GM23248 (cell line): ENCODE results near the gene ZNF628. TPM values are rescaled to one million over a fixed set of nuclear protein-coding genes. Genes with fewer than 3 reads are reported as not detected.
A peak's percentile ranks its signal among the peaks of the same experiment; 100 is the strongest.

Source experiments
- DNase-seq: peaks from one replicate; pipeline ENCODE4 v3.0.0-alpha.2; 2015
- H2AFZ ChIP-seq: fragments of 200-600 bp; sonication (generic); 2 replicates; pipeline ENCODE4 v1.6.1; 2016; ENCODE audit warnings: antibody characterized with exemption
- H3F3A ChIP-seq: fragments of 200-600 bp; sonication (generic); 2 replicates; pipeline ENCODE4 v1.6.1; 2016; ENCODE audit warnings: mild to moderate bottlenecking, antibody characterized with exemption, mixed run types; ENCODE audit not compliant: insufficient read depth
- H3K27ac ChIP-seq: fragments of 200-600 bp; sonication (generic); 2 replicates; pipeline ENCODE4 v1.5.1; 2016; ENCODE audit warnings: mild to moderate bottlenecking
- H3K27me3 ChIP-seq: fragments of 200-600 bp; sonication (generic); replicated peaks from 2 replicates; pipeline ENCODE4 v1.6.1; 2016; ENCODE audit warnings: mild to moderate bottlenecking; ENCODE audit not compliant: insufficient read depth
- H3K36me3 ChIP-seq: fragments of 200-600 bp; sonication (generic); 2 replicates; pipeline ENCODE4 v1.6.1; 2016; ENCODE audit warnings: low read depth, mild to moderate bottlenecking
- H3K4me1 ChIP-seq: fragments of 200-600 bp; sonication (generic); 2 replicates; pipeline ENCODE4 v1.6.1; 2016; ENCODE audit warnings: mild to moderate bottlenecking; ENCODE audit not compliant: insufficient read depth
- H3K4me2 ChIP-seq: fragments of 200-600 bp; sonication (generic); one replicate; pipeline ENCODE4 v1.6.1; 2016; ENCODE audit warnings: mild to moderate bottlenecking; ENCODE audit not compliant: unreplicated experiment
- H3K4me3 ChIP-seq: fragments of 200-600 bp; sonication (generic); 2 replicates; pipeline ENCODE4 v1.5.1; 2016; ENCODE audit warnings: mild to moderate bottlenecking
- H3K79me2 ChIP-seq: fragments of 200-600 bp; sonication (generic); 2 replicates; pipeline ENCODE4 v1.6.1; 2016; ENCODE audit warnings: mild to moderate bottlenecking; ENCODE audit not compliant: insufficient read depth
- H3K9ac ChIP-seq: fragments of 200-600 bp; sonication (generic); 2 replicates; pipeline ENCODE4 v1.6.1; 2016; ENCODE audit warnings: mild to moderate bottlenecking
- H3K9me2 ChIP-seq: fragments of 200-600 bp; sonication (generic); 2 replicates; pipeline ENCODE4 v1.6.1; 2016; ENCODE audit warnings: mixed run types, mild to moderate bottlenecking, moderate library complexity; ENCODE audit not compliant: insufficient read depth
- H3K9me3 ChIP-seq: fragments of 200-600 bp; sonication (generic); one replicate; pipeline ENCODE4 v1.6.1; 2017; ENCODE audit warnings: low read depth
- H4K20me1 ChIP-seq: fragments of 200-600 bp; sonication (generic); 2 replicates; pipeline ENCODE4 v1.6.0; 2016; ENCODE audit not compliant: insufficient read depth
- EZH2 ChIP-seq: fragments of 200-600 bp; sonication (generic); IDR thresholded peaks from 2 replicates; pipeline ENCODE4 v1.6.1; 2018; ENCODE audit warnings: antibody characterized with exemption, mild to moderate bottlenecking; ENCODE audit not compliant: insufficient read depth, poor library complexity, severe bottlenecking
- EZH2phosphoT487 ChIP-seq: fragments of 200-600 bp; sonication (generic); IDR thresholded peaks from 2 replicates; pipeline ENCODE4 v1.6.1; 2018; ENCODE audit warnings: antibody characterized with exemption, moderate library complexity, mild to moderate bottlenecking, low read depth; ENCODE audit not compliant: insufficient read depth
- WGBS, 2 experiments: methylation state at CpG; one replicate each; pipeline ENCODE4 v1.1.6; 2015 to 2017; ENCODE audit warnings: low lambda C conversion rate in 2 of 2, low coverage in 1 of 2; ENCODE audit errors: missing lambda C conversion rate in 2 of 2; 5-methylcytosine and 5-hydroxymethylcytosine counted together
- in situ Hi-C: fragments of 300-500 bp; cut with MboI; formaldehyde crosslinking; loops from 2 replicates; pipeline ENCODE4 v1.15.0; 2020
- polyA plus RNA-seq: library from polyadenylated mRNA; unstranded; fragments of >200 nt; fragmentation: Nextera tagmentation; extraction: Ambion mirVana; gene quantifications from 2 replicates; pipeline ENCODE4 v1.2.1, GENCODE V29; 2016
- total RNA-seq: library from RNA; depleted of rRNA; stranded (reverse); fragments of >200 nt; shearing (Covaris generic); gene quantifications from 2 replicates; pipeline ENCODE4 v1.2.3, GENCODE V29; 2014

The ZNF628 gene
- total and polyA plus RNA-seq, 2 experiments from 2014 or later: 1.1 to 1.7 TPM

GRCh38 chr19:55457683-55458457, 18.5 kb upstream of the ZNF628 start:
- H3K27me3 ChIP-seq: no peaks in the 10 kb centered on the region
- no peaks in the 10 kb centered on the region for H3K9me3 ChIP-seq
- H3K4me1 ChIP-seq: peaks cover 8% of the 10 kb centered on the region; the same call in 1 of the 2 replicates
- no peaks in the 10 kb centered on the region; the same call in 1 of the 2 replicates for H4K20me1 ChIP-seq
- TF ChIP-seq EZH2phosphoT487 (no peak), EZH2 (no peak)
- no peaks in the 10 kb centered on the region for H3K79me2 ChIP-seq
- WGBS, 2 experiments: 73 to 76% methylated on average over 16 of the region's 16 CpGs
- H3K9ac ChIP-seq: no peak overlapping the region
- DNase-seq: no peak
- in situ Hi-C loops: no loop called here
- H2AFZ ChIP-seq: no peak overlapping the region
- H3K36me3 ChIP-seq: no peaks in the 10 kb centered on the region
- H3F3A ChIP-seq: peaks cover 11% of the 10 kb centered on the region; the same call in 1 of the 2 replicates
- no peak overlapping the region for H3K4me2 ChIP-seq
- H3K4me3 ChIP-seq: no peak overlapping the region
- H3K27ac ChIP-seq: no peak overlapping the region
- no peaks in the 10 kb centered on the region for H3K9me2 ChIP-seq

DNA sequence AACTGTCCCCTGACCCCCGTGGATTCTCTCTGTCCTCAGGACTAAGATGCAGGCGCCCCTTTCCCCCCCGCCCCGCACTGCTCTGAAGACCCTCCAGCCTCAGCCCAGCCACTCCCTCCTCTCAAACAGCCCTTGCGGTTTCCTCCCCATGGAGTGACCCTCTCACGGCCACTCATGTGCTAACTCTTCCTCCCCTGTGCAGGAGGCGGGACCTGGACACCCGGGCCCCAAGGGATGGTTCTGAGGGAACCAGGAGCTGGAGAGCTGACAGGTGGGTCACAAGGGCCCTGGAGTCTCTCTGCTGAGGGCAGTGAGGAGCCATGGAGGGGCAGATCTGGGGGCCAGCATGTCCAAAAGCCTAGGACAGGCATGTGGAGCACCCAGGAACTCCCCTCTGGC, 16.9 kb upstream of the ZNF628 start:
- H4K20me1 ChIP-seq: no peaks in the 10 kb centered on the region
- H3K9ac ChIP-seq: no peak overlapping the region
- peaks cover 11% of the 10 kb centered on the region; the same call in 1 of the 2 replicates for H3F3A ChIP-seq
- H3K36me3 ChIP-seq: no peaks in the 10 kb centered on the region
- no peaks in the 10 kb centered on the region for H3K79me2 ChIP-seq
- H3K9me3 ChIP-seq: no peaks in the 10 kb centered on the region
- DNase-seq: no peak
- TF ChIP-seq EZH2phosphoT487 (no peak), EZH2 (no peak)
- in situ Hi-C loops: no loop called here
- H3K9me2 ChIP-seq: no peaks in the 10 kb centered on the region
- H3K4me3 ChIP-seq: no peak overlapping the region
- no peaks in the 10 kb centered on the region for H3K27me3 ChIP-seq
- no peak overlapping the region for H3K4me2 ChIP-seq
- no peak overlapping the region for H2AFZ ChIP-seq
- H3K27ac ChIP-seq: no peak overlapping the region
- WGBS, 2 experiments: 52 to 53% methylated on average over 5 to 8 of the region's 8 CpGs
- peaks cover 8% of the 10 kb centered on the region; the same call in 1 of the 2 replicates for H3K4me1 ChIP-seq

DNA sequence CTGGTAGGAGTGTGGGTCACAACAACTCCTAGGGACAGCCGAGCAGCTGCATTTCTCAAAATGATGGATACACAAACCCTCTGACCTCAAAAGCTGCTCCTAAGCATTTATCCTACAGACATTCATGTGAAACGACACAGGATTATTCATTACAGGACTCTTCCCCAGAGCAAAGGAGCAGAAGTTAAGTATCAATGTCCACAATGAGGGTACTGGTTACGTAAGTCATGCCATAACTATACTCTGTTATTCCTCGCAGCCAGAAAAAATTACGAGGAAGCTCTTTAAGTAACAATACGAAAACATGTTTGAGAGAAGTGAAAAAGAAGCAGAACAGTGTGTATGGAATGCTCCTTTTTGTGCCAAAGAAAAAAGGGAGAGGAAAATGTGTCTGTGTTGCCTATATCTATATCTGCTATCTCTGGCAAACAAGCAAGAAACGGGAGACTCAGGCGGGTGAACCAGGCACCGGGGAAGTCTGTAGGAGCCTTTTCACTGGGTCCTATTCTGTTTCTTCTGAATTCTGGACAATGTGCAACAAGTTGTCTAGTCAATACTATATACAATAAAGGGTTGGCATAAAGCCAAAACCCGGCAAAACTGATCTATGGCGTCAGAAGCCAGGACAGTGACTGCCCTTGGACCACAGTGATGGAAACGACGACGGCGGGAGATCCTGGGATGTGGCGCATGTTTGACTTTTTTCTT, 16.3 kb upstream of the ZNF628 start:
- H3K9me3 ChIP-seq: no peaks in the 10 kb centered on the region
- peaks cover 8% of the 10 kb centered on the region; the same call in 1 of the 2 replicates for H3K4me1 ChIP-seq
- peak overlapping the region; percentile 96 for H3K9ac ChIP-seq
- WGBS, 2 experiments: 35 to 36% methylated on average over 16 of the region's 16 CpGs
- no peaks in the 10 kb centered on the region for H3K9me2 ChIP-seq
- H3K4me2 ChIP-seq: peak overlapping the region; percentile 92
- DNase-seq: peak; percentile 50
- no peaks in the 10 kb centered on the region for H3K36me3 ChIP-seq
- peaks cover 11% of the 10 kb centered on the region; the same call in 1 of the 2 replicates for H3F3A ChIP-seq
- H4K20me1 ChIP-seq: no peaks in the 10 kb centered on the region
- no peak for TF ChIP-seq EZH2
- no peak for TF ChIP-seq EZH2phosphoT487
- H2AFZ ChIP-seq: peak overlapping the region; percentile 72
- H3K27ac ChIP-seq: peak overlapping the region; percentile 51
- in situ Hi-C loops: no loop called here
- peak overlapping the region; percentile 89 for H3K4me3 ChIP-seq
- no peaks in the 10 kb centered on the region for H3K79me2 ChIP-seq
- no peaks in the 10 kb centered on the region for H3K27me3 ChIP-seq

DNA sequence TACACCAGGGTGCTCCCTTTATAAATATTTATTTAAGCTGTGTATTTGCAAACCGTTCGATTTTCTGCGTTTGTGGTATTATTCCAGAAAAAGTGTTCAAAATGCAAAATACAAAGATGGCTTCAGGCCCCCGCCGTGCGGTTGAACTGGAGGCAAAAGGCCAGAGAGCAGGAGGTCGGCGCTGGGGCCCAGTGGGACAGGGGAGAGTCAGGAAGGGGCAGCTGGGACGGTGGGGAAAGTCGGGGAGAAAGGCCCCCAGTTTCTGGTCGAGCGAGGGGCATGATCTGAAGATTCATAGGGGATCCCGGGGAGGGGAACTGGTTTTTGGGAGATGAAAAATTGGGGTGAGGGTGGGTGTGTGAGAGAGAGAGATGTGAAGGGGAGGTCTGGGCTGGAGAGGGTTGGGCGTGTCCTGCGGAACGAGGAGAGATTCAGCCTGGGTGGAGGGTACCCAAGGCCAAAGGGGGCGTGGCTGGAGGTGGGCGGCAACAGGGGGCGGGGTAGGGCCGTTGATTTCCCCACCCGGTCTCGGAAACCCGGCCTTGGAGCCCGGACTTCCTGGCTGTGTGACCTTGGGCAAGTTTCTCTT, 15.7 kb upstream of the ZNF628 start:
- no peaks in the 10 kb centered on the region for H3K27me3 ChIP-seq
- H2AFZ ChIP-seq: peak overlapping the region; percentile 72
- H3K4me3 ChIP-seq: peak overlapping the region; percentile 89
- H3K9ac ChIP-seq: peak overlapping the region; percentile 96
- no peaks in the 10 kb centered on the region for H3K9me3 ChIP-seq
- in situ Hi-C loops: no loop called here
- H4K20me1 ChIP-seq: no peaks in the 10 kb centered on the region
- H3K9me2 ChIP-seq: no peaks in the 10 kb centered on the region
- 2 to 3% methylated on average over 13 to 23 of the region's 24 CpGs for WGBS, 2 experiments
- peaks cover 8% of the 10 kb centered on the region; the same call in 1 of the 2 replicates for H3K4me1 ChIP-seq
- H3K79me2 ChIP-seq: no peaks in the 10 kb centered on the region
- DNase-seq: peak; percentile 89
- peaks cover 11% of the 10 kb centered on the region; the same call in 1 of the 2 replicates for H3F3A ChIP-seq
- H3K27ac ChIP-seq: peak overlapping the region; percentile 84
- no peaks in the 10 kb centered on the region for H3K36me3 ChIP-seq
- TF ChIP-seq EZH2 (no peak), EZH2phosphoT487 (no peak)
- peak overlapping the region; percentile 92 for H3K4me2 ChIP-seq
